Lower lobe of right lung (tissue), 2 donors: ENCODE data around the gene MPP2. TPM values are rescaled to one million over a fixed set of nuclear protein-coding genes. Genes with fewer than 3 reads are reported as not detected.

Source experiments
- ATAC-seq, 2 donors: fragments of 200-7000 bp; cut with Tn5 transposase; one replicate each; pipeline ENCODE4 v1.9.1; 2020 to 2022; ENCODE audit warnings: mild to moderate bottlenecking in 2 of 2, moderate library complexity in 2 of 2
- DNase-seq: peaks from one replicate; pipeline ENCODE4 v3.0.0-alpha.2; 2020
- H3K27ac ChIP-seq: fragments of 200-600 bp; one replicate; pipeline ENCODE4 v1.8.0; 2022
- H3K27me3 ChIP-seq: fragments of 200-600 bp; one replicate; pipeline ENCODE4 v1.8.0; 2022; ENCODE audit warnings: low read depth
- H3K36me3 ChIP-seq: fragments of 200-600 bp; one replicate; pipeline ENCODE4 v1.8.0; 2022; ENCODE audit warnings: mild to moderate bottlenecking
- H3K4me1 ChIP-seq: fragments of 200-600 bp; one replicate; pipeline ENCODE4 v1.8.0; 2022
- H3K4me3 ChIP-seq: fragments of 200-600 bp; one replicate; pipeline ENCODE4 v1.8.0; 2022; ENCODE audit warnings: mild to moderate bottlenecking
- H3K9me3 ChIP-seq: fragments of 200-600 bp; one replicate; pipeline ENCODE4 v1.8.0; 2022
- CTCF ChIP-seq: fragments of 200-600 bp; IDR thresholded peaks from one replicate; pipeline ENCODE4 v1.8.0; 2022; ENCODE audit warnings: antibody characterized with exemption, mild to moderate bottlenecking
- intact Hi-C: fragments of 100-400 bp; cut with DNase I; formaldehyde crosslinking; loops from one replicate; pipeline ENCODE4 v1.11.0; 2022
- total RNA-seq: library from RNA; stranded (reverse); fragmentation: NEBNext Ultra II Directional; extraction: Animal tissue kit (Norgen Biotek cat#: 25700); gene quantifications from one replicate; pipeline ENCODE4 v1.2.1, GENCODE V29; 2021
- donor health status: DM: no; HTN: yes; CAD: no; lungs with severe emphysema.

Gene MPP2
- total RNA-seq, 1 donor from 2014 or later, result 0.62 TPM

- intact Hi-C loops, result no loop called here
- Histone ChIP-seq H3K36me3 (no peaks in the 10 kb centered on the region), H3K27me3 (peaks cover 11% of the 10 kb centered on the region), H3K4me1 (no peaks in the 10 kb centered on the region), H3K27ac (no peak overlapping the region), H3K9me3 (no peaks in the 10 kb centered on the region), H3K4me3 (no peak overlapping the region)
- TF ChIP-seq CTCF, result no peak
- no peak for DNase-seq
- ATAC-seq, result no peak
Measured at GRCh38 chr17:43857957-43858600, 49.3 kb downstream of the MPP2 start.

GRCh38 chr17:43857141-43857540 is 50.2 kb downstream of the MPP2 start:
- no peaks in the 10 kb centered on the region for H3K9me3 ChIP-seq
- no peak overlapping the region for H3K4me3 ChIP-seq
- intact Hi-C loops, result no loop called here
- ATAC-seq (no peak), DNase-seq (no peak)
- peaks cover 11% of the 10 kb centered on the region for H3K27me3 ChIP-seq
- no peak overlapping the region for H3K27ac ChIP-seq
- no peaks in the 10 kb centered on the region for H3K36me3 ChIP-seq
- no peaks in the 10 kb centered on the region for H3K4me1 ChIP-seq
- TF ChIP-seq CTCF, result no peak

- Histone ChIP-seq H3K27me3 (peaks cover 17% of the 10 kb centered on the region), H3K27ac (no peak overlapping the region), H3K4me3 (no peak overlapping the region), H3K36me3 (no peaks in the 10 kb centered on the region), H3K4me1 (no peaks in the 10 kb centered on the region), H3K9me3 (no peaks in the 10 kb centered on the region)
- intact Hi-C loops, result no loop called here
- TF ChIP-seq CTCF, result no peak
- ATAC-seq (no peak), DNase-seq (no peak)
Measured at GRCh38 chr17:43856141-43856540, 51.2 kb downstream of the MPP2 start.

GRCh38 chr17:43855061-43855460 is 52.3 kb downstream of the MPP2 start:
- DNase-seq, result no peak
- no peak for ATAC-seq
- intact Hi-C loops, result no loop called here
- Histone ChIP-seq H3K27me3 (peaks cover 17% of the 10 kb centered on the region), H3K4me1 (no peaks in the 10 kb centered on the region), H3K36me3 (no peaks in the 10 kb centered on the region), H3K9me3 (no peaks in the 10 kb centered on the region), H3K27ac (no peak overlapping the region), H3K4me3 (no peak overlapping the region)
- no peak for TF ChIP-seq CTCF

- DNase-seq (no peak), ATAC-seq (no peak)
- Histone ChIP-seq H3K4me1 (no peaks in the 10 kb centered on the region), H3K9me3 (no peaks in the 10 kb centered on the region), H3K4me3 (no peak overlapping the region), H3K27ac (no peak overlapping the region), H3K27me3 (peaks cover 17% of the 10 kb centered on the region), H3K36me3 (no peaks in the 10 kb centered on the region)
- TF ChIP-seq CTCF, result no peak
- intact Hi-C loops, result no loop called here
Measured at GRCh38 chr17:43854498-43854897, 52.8 kb downstream of the MPP2 start.

- no peak overlapping the region for H3K4me3 ChIP-seq
- intact Hi-C loops, result no loop called here
Measured at GRCh38 chr17:43853546-43853945, 53.8 kb downstream of the MPP2 start.

More at GRCh38 chr17:43853546-43853945, 53.8 kb downstream of the MPP2 start:
- H3K27me3 ChIP-seq, result peaks cover 17% of the 10 kb centered on the region
- ATAC-seq (no peak), DNase-seq (no peak)
- no peaks in the 10 kb centered on the region for H3K36me3 ChIP-seq
- H3K9me3 ChIP-seq, result no peaks in the 10 kb centered on the region
- no peak for TF ChIP-seq CTCF
- H3K27ac ChIP-seq, result no peak overlapping the region
- no peaks in the 10 kb centered on the region for H3K4me1 ChIP-seq
